Nephron progenitor cell (in vitro differentiated cells): ENCODE measurements around the gene IGF1R.

Source experiments
- DNase-seq: peaks from one replicate; pipeline ENCODE4 v3.0.0; 2021
- H3K27ac Mint-ChIP-seq: 2 replicates; pipeline ENCODE4 v1.8.0; 2021; ENCODE audit warnings: mild to moderate bottlenecking, moderate library complexity, mixed read lengths
- H3K27me3 Mint-ChIP-seq: 2 replicates; pipeline ENCODE4 v1.8.0; 2021; ENCODE audit warnings: mild to moderate bottlenecking, low read depth, mixed read lengths; ENCODE audit not compliant: poor library complexity
- H3K36me3 Mint-ChIP-seq: 2 replicates; pipeline ENCODE4 v1.8.0; 2021; ENCODE audit warnings: low read depth, mixed read lengths
- H3K4me1 Mint-ChIP-seq: 2 replicates; pipeline ENCODE4 v1.8.0; 2021; ENCODE audit warnings: mixed read lengths
- H3K4me3 Mint-ChIP-seq: 2 replicates; pipeline ENCODE4 v1.8.0; 2021; ENCODE audit warnings: mild to moderate bottlenecking, moderate library complexity, mixed read lengths
- H3K9me3 Mint-ChIP-seq: 2 replicates; pipeline ENCODE4 v1.8.0; 2021; ENCODE audit warnings: mild to moderate bottlenecking, moderate library complexity, mixed read lengths
- CTCF ChIP-seq: fragments of 200-600 bp; sonication (generic); IDR thresholded peaks from 2 replicates; pipeline ENCODE4 v1.5.0; 2021; ENCODE audit warnings: antibody characterized with exemption

The IGF1R gene

GRCh38 chr15:98986281-98986680 lies 337.9 kb downstream of the IGF1R start:
- Mint-ChIP-seq H3K4me1 (peaks cover 4% of the 10 kb centered on the region), H3K9me3 (peaks cover 36% of the 10 kb centered on the region), H3K27ac (no peak overlapping the region), H3K4me3 (no peak overlapping the region), H3K27me3 (peaks cover 13% of the 10 kb centered on the region), H3K36me3 (peaks cover 4% of the 10 kb centered on the region)
- TF ChIP-seq CTCF, result no peak
- DNase-seq, result no peak

- TF ChIP-seq CTCF, result no peak
- Mint-ChIP-seq H3K36me3 (no peaks in the 10 kb centered on the region), H3K27me3 (peaks cover 13% of the 10 kb centered on the region), H3K4me1 (peaks cover 13% of the 10 kb centered on the region), H3K4me3 (no peak overlapping the region), H3K27ac (no peak overlapping the region), H3K9me3 (peaks cover 50% of the 10 kb centered on the region)
- DNase-seq, result no peak
These were observed 346.6 kb downstream of the IGF1R start for GRCh38 chr15:98994892-98995291.

- no peak for TF ChIP-seq CTCF
- H3K27ac Mint-ChIP-seq, result no peak overlapping the region
- H3K4me1 Mint-ChIP-seq, result peaks cover 21% of the 10 kb centered on the region
- no peaks in the 10 kb centered on the region for H3K36me3 Mint-ChIP-seq
- peaks cover 60% of the 10 kb centered on the region for H3K9me3 Mint-ChIP-seq
- H3K4me3 Mint-ChIP-seq, result no peak overlapping the region
- H3K27me3 Mint-ChIP-seq, result peaks cover 9% of the 10 kb centered on the region
- DNase-seq, result no peak
These were observed 347.8 kb downstream of the IGF1R start for GRCh38 chr15:98996169-98996568.

GRCh38 chr15:98996624-98997023 lies 348.3 kb downstream of the IGF1R start:
- no peak for DNase-seq
- no peak for TF ChIP-seq CTCF
- no peak overlapping the region for H3K27ac Mint-ChIP-seq

GRCh38 chr15:98997312-98997711 lies 349.0 kb downstream of the IGF1R start:
- no peak for DNase-seq
- no peaks in the 10 kb centered on the region for H3K36me3 Mint-ChIP-seq
- peaks cover 4% of the 10 kb centered on the region for H3K27me3 Mint-ChIP-seq
- no peak overlapping the region for H3K27ac Mint-ChIP-seq
- TF ChIP-seq CTCF, result no peak
- H3K9me3 Mint-ChIP-seq, result peaks cover 49% of the 10 kb centered on the region
- H3K4me3 Mint-ChIP-seq, result no peak overlapping the region
- peaks cover 23% of the 10 kb centered on the region for H3K4me1 Mint-ChIP-seq

More at GRCh38 chr15:98996624-98997023, 348.3 kb downstream of the IGF1R start:
- H3K27me3 Mint-ChIP-seq, result peaks cover 8% of the 10 kb centered on the region
- H3K9me3 Mint-ChIP-seq, result peaks cover 56% of the 10 kb centered on the region
- peaks cover 23% of the 10 kb centered on the region for H3K4me1 Mint-ChIP-seq
- H3K36me3 Mint-ChIP-seq, result no peaks in the 10 kb centered on the region
- no peak overlapping the region for H3K4me3 Mint-ChIP-seq

- peaks cover 44% of the 10 kb centered on the region for H3K9me3 Mint-ChIP-seq
- H3K36me3 Mint-ChIP-seq, result no peaks in the 10 kb centered on the region
- no peak overlapping the region for H3K4me3 Mint-ChIP-seq
- peaks cover 24% of the 10 kb centered on the region for H3K4me1 Mint-ChIP-seq
- H3K27me3 Mint-ChIP-seq, result peaks cover 4% of the 10 kb centered on the region
- no peak overlapping the region for H3K27ac Mint-ChIP-seq
- DNase-seq, result no peak
- TF ChIP-seq CTCF, result no peak
These were observed 349.4 kb downstream of the IGF1R start for GRCh38 chr15:98997755-98998154.
